HepG2 (cell line): Measurements from ENCODE around the gene GLE1. TPM values are rescaled to one million over a fixed set of nuclear protein-coding genes. Genes with fewer than 3 reads are reported as not detected.

Experiments
- CBFB ChIP-seq: sonication (generic); formaldehyde crosslinking; IDR thresholded peaks from 2 replicates; pipeline ENCODE4 v1.4.0; 2020; ENCODE audit warnings: missing genetic modification reagents
- ERF ChIP-seq: IDR thresholded peaks from 2 replicates; pipeline ENCODE4 v1.6.1; 2018; ENCODE audit warnings: missing biosample characterization, missing genetic modification reagents
- GPBP1L1 ChIP-seq: sonication (generic); formaldehyde crosslinking; IDR thresholded peaks from 2 replicates; pipeline ENCODE4 v1.5.0; 2020; ENCODE audit warnings: mild to moderate bottlenecking, missing genetic modification reagents
- HHEX ChIP-seq: IDR thresholded peaks from 2 replicates; pipeline ENCODE4 v1.6.1; 2016; ENCODE audit warnings: control low read depth
- HNF4A ChIP-seq: sonication (generic); formaldehyde crosslinking; IDR thresholded peaks from 2 replicates; pipeline ENCODE4 v1.4.0; 2020; ENCODE audit warnings: missing genetic modification reagents
- JUNB ChIP-seq: sonication (generic); formaldehyde crosslinking; IDR thresholded peaks from 2 replicates; pipeline ENCODE4 v1.8.0; 2022; ENCODE audit warnings: missing genetic modification reagents, mild to moderate bottlenecking, borderline replicate concordance
- MAF1 ChIP-seq: sonication (generic); formaldehyde crosslinking; IDR thresholded peaks from 2 replicates; pipeline ENCODE4 v1.5.0; 2020; ENCODE audit warnings: missing genetic modification reagents, borderline replicate concordance
- MATR3 ChIP-seq: sonication (generic); formaldehyde crosslinking; IDR thresholded peaks from 2 replicates; pipeline ENCODE4 v1.4.0; 2020; ENCODE audit warnings: missing genetic modification reagents
- MAX ChIP-seq: IDR thresholded peaks from 2 replicates; pipeline ENCODE4 v1.6.1; 2012; ENCODE audit warnings: inconsistent platforms
- MTA1 ChIP-seq: sonication (generic); formaldehyde crosslinking; IDR thresholded peaks from 2 replicates; pipeline ENCODE4 v1.4.0; 2020; ENCODE audit warnings: missing genetic modification reagents, mild to moderate bottlenecking, borderline replicate concordance
- PAF1 ChIP-seq: IDR thresholded peaks from 2 replicates; pipeline ENCODE4 v1.6.1; 2016; ENCODE audit warnings: missing genetic modification reagents, missing compliant biosample characterization
- RBFOX2 ChIP-seq: fragments of 200-400 bp; formaldehyde crosslinking; IDR thresholded peaks from 2 replicates; pipeline ENCODE4 v1.6.1; 2017; ENCODE audit warnings: low read depth, mild to moderate bottlenecking, low read length
- SIX1 ChIP-seq: sonication (generic); formaldehyde crosslinking; IDR thresholded peaks from 2 replicates; pipeline ENCODE4 v1.4.0; 2020; ENCODE audit warnings: missing genetic modification reagents, borderline replicate concordance
- SRSF1 ChIP-seq: fragments of 200-400 bp; formaldehyde crosslinking; optimal IDR thresholded peaks from 2 replicates; pipeline ENCODE3; 2017; ENCODE audit warnings: mild to moderate bottlenecking, low read depth, low read length, moderate library complexity
- THRA ChIP-seq: sonication (generic); formaldehyde crosslinking; IDR thresholded peaks from 2 replicates; pipeline ENCODE4 v1.4.0; 2020; ENCODE audit warnings: missing genetic modification reagents, borderline replicate concordance
- ZBTB1 ChIP-seq: sonication (generic); formaldehyde crosslinking; IDR thresholded peaks from 2 replicates; pipeline ENCODE4 v1.4.0; 2020; ENCODE audit warnings: missing genetic modification reagents, borderline replicate concordance
- ZFY ChIP-seq: sonication (generic); formaldehyde crosslinking; IDR thresholded peaks from 2 replicates; pipeline ENCODE4 v1.4.0; 2020; ENCODE audit warnings: missing genetic modification reagents
- ZNF17 ChIP-seq: sonication (generic); formaldehyde crosslinking; IDR thresholded peaks from 2 replicates; pipeline ENCODE4 v1.5.0; 2020; ENCODE audit warnings: mild to moderate bottlenecking, missing genetic modification reagents
- ZNF225 ChIP-seq: sonication (generic); formaldehyde crosslinking; IDR thresholded peaks from 2 replicates; pipeline ENCODE4 v1.4.0; 2020; ENCODE audit warnings: mild to moderate bottlenecking, missing genetic modification reagents
- ZNF230 ChIP-seq: sonication (generic); formaldehyde crosslinking; IDR thresholded peaks from 2 replicates; pipeline ENCODE4 v1.4.0; 2020; ENCODE audit warnings: mild to moderate bottlenecking, missing genetic modification reagents
- ZNF274 ChIP-seq: sonication (generic); formaldehyde crosslinking; IDR thresholded peaks from 2 replicates; pipeline ENCODE4 v1.5.1; 2020; ENCODE audit warnings: mild to moderate bottlenecking, missing genetic modification reagents
- ZNF343 ChIP-seq: sonication (generic); formaldehyde crosslinking; IDR thresholded peaks from 2 replicates; pipeline ENCODE4 v1.4.0; 2020; ENCODE audit warnings: mild to moderate bottlenecking, missing genetic modification reagents
- ZNF546 ChIP-seq: sonication (generic); formaldehyde crosslinking; conservative IDR thresholded peaks from 2 replicates; pipeline ENCODE4 v1.8.1; 2023; ENCODE audit warnings: mild to moderate bottlenecking, missing genetic modification reagents
- ZNF7 ChIP-seq: IDR thresholded peaks from 2 replicates; pipeline ENCODE4 v1.6.1; 2016; ENCODE audit warnings: missing biosample characterization, missing genetic modification reagents
- ZNF782 ChIP-seq: sonication (generic); formaldehyde crosslinking; IDR thresholded peaks from 2 replicates; pipeline ENCODE4 v1.4.0; 2020; ENCODE audit warnings: missing genetic modification reagents, mild to moderate bottlenecking, borderline replicate concordance
- polyA plus RNA-seq, 8 experiments: library from polyadenylated mRNA; depleted of rRNA in 3 of 8; stranded (reverse) in 7 of 8; unstranded in 1 of 8; fragments of >200 nt; fragmentation: Illumina TruSeq in 4 of 8; extraction: Trizol in 4 of 8; gene quantifications; 2 replicates each; pipeline versions ENCODE4 v1.2.1 to v1.2.3, GENCODE V29; 2011 to 2016; ENCODE audit warnings: low read depth in 4 of 8, missing spikeins in 1 of 8, mixed read lengths in 1 of 8; ENCODE audit not compliant: insufficient read depth in 1 of 8
- total RNA-seq, 5 experiments: library from RNA; depleted of rRNA; stranded (reverse); fragments of >200 nt; fragmentation: Illumina TruSeq; extraction: Trizol; gene quantifications; 2 replicates each; pipeline ENCODE4 v1.2.3, GENCODE V29; 2016; ENCODE audit warnings: low read depth in 1 of 5
- TF ChIP-seq, protein P1 (sequence below): sonication (generic); formaldehyde crosslinking; IDR thresholded peaks from 2 replicates; pipeline ENCODE4 v1.4.0; 2020; ENCODE audit warnings: missing genetic modification reagents, borderline replicate concordance

The GLE1 gene
- total and polyA plus RNA-seq, 2 of the 13 experiments (the other 11 are each of a cell fraction or from before 2014, with no cell fraction given), result 14.7 to 28.8 TPM

GRCh38 chr9:128552744-128553440, 48.4 kb downstream of the GLE1 start (continued):
- TF ChIP-seq ZNF230 (no peak), GPBP1L1 (CRISPR knock-in tag) (no peak), ZNF17 (CRISPR knock-in tag) (no peak), SIX1 (CRISPR knock-in tag) (no peak), PAF1 (CRISPR knock-in tag) (no peak), ZNF225 (CRISPR knock-in tag) (no peak; the same call in 1 of the 2 replicates), MAX (peak; percentile 23; the same call in 1 of the 2 replicates), ZNF274 (no peak), ZNF7 (CRISPR knock-in tag) (no peak), MTA1 (CRISPR knock-in tag) (0 out of 2 replicates have a peak, but pooled peaks have one; percentile 13), ZNF782 (CRISPR knock-in tag) (no peak), HHEX (CRISPR knock-in tag) (no peak), CBFB (no peak), MATR3 (no peak), ZNF546 (CRISPR knock-in tag) (no peak), ERF (CRISPR knock-in tag) (no peak; the same call in 1 of the 2 replicates), HNF4A (no peak), ZBTB1 (CRISPR knock-in tag) (no peak), ZNF343 (CRISPR knock-in tag) (no peak), ZFY (CRISPR knock-in tag) (no peak; the same call in 1 of the 2 replicates), THRA (CRISPR knock-in tag) (no peak), RBFOX2 (peak; percentile 74), JUNB (no peak), SRSF1 (no peak), MAF1 (CRISPR knock-in tag) (no peak)
- TF ChIP-seq, protein P1, sequence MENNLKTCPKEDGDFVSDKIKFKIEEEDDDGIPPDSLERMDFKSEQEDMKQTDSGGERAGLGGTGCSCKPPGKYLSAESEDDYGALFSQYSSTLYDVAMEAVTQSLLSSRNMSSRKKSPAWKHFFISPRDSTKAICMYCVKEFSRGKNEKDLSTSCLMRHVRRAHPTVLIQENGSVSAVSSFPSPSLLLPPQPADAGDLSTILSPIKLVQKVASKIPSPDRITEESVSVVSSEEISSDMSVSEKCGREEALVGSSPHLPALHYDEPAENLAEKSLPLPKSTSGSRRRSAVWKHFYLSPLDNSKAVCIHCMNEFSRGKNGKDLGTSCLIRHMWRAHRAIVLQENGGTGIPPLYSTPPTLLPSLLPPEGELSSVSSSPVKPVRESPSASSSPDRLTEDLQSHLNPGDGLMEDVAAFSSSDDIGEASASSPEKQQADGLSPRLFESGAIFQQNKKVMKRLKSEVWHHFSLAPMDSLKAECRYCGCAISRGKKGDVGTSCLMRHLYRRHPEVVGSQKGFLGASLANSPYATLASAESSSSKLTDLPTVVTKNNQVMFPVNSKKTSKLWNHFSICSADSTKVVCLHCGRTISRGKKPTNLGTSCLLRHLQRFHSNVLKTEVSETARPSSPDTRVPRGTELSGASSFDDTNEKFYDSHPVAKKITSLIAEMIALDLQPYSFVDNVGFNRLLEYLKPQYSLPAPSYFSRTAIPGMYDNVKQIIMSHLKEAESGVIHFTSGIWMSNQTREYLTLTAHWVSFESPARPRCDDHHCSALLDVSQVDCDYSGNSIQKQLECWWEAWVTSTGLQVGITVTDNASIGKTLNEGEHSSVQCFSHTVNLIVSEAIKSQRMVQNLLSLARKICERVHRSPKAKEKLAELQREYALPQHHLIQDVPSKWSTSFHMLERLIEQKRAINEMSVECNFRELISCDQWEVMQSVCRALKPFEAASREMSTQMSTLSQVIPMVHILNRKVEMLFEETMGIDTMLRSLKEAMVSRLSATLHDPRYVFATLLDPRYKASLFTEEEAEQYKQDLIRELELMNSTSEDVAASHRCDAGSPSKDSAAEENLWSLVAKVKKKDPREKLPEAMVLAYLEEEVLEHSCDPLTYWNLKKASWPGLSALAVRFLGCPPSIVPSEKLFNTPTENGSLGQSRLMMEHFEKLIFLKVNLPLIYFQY (CRISPR knock-in tag), result no peak
